ENCODE data around the gene SUSD4. TPM values are rescaled to one million over a fixed set of nuclear protein-coding genes. Genes with fewer than 3 reads are reported as not detected.

The SUSD4 gene
- total RNA-seq, 1 experiment from 2014 or later: 3.5 TPM

DNA sequence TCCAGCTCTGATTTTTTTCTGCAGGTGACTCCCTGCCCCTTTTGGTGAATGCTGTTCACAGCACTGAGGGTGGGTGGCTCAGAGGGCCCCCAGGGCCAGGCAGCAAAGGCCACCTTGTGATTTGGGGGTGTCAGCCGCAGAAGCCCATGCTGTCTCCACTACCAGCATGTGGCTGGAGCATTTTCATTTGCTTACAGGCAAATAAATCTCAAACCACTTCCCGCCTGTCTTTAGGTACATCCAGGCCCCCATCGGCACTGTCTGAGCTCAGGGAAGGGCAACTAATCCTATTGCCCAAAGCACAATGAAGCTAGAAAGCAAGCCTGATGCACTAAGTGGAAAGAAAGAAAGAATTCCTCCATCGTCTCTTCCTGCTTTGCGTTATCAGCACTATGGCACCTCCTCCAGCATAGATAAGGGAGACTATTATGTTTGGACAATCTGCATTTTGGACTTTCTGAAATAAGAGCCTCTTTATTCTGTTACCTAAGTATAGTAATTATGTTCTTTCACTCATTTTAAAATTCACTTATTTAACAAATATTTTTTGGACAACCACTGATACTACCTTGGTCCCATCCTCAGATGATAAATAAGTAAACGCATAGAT is 120.4 kb downstream of the SUSD4 start:
- no peak overlapping the region for H4K8ac ChIP-seq (replicated peaks; ENCODE audit: insufficient read length, low read depth, low read length)
- H2AK5ac ChIP-seq (ENCODE audit: insufficient read length, low read length): no peak overlapping the region
- Mint-ChIP-seq H3K27me3 (ENCODE audit: low read depth) (peaks cover 13% of the 10 kb centered on the region), H3K36me3 (ENCODE audit: insufficient read depth in 1 of 3, low read depth in 3 of 3) (no peaks in the 10 kb centered on the region), H3K9me3 (no peaks in the 10 kb centered on the region; a peak in 1 of 5 replicates), H3K4me1 (no peaks in the 10 kb centered on the region), H3K27ac (no peak overlapping the region), H3K4me3 (no peak overlapping the region)
- TF ChIP-seq, protein P1, sequence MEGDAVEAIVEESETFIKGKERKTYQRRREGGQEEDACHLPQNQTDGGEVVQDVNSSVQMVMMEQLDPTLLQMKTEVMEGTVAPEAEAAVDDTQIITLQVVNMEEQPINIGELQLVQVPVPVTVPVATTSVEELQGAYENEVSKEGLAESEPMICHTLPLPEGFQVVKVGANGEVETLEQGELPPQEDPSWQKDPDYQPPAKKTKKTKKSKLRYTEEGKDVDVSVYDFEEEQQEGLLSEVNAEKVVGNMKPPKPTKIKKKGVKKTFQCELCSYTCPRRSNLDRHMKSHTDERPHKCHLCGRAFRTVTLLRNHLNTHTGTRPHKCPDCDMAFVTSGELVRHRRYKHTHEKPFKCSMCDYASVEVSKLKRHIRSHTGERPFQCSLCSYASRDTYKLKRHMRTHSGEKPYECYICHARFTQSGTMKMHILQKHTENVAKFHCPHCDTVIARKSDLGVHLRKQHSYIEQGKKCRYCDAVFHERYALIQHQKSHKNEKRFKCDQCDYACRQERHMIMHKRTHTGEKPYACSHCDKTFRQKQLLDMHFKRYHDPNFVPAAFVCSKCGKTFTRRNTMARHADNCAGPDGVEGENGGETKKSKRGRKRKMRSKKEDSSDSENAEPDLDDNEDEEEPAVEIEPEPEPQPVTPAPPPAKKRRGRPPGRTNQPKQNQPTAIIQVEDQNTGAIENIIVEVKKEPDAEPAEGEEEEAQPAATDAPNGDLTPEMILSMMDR (conservative IDR thresholded peaks at IDR 0.05): no peak
- H3T11ph ChIP-seq (ENCODE audit: low read length): no peak overlapping the region
- H3K27ac ChIP-seq (ENCODE audit: insufficient read length, low read depth, low read length): no peak overlapping the region
- H2BK12ac ChIP-seq (ENCODE audit: insufficient read length, low read depth, low read length): no peak overlapping the region
- H2AFZ ChIP-seq (ENCODE audit: low read length): no peak overlapping the region
- DNase-seq: peak; percentile 8
- H3K4me2 ChIP-seq (ENCODE audit: insufficient read depth, insufficient read length, low read length): no peak overlapping the region
- no peaks in the 10 kb centered on the region for H3K4me1 ChIP-seq (ENCODE audit: insufficient read depth, low read length)
- no peak overlapping the region for H3K23ac ChIP-seq (ENCODE audit: insufficient read length, low read depth, low read length)
- H4K20me1 ChIP-seq (ENCODE audit: control insufficient read depth, insufficient read depth, insufficient read length): peaks cover 3% of the 10 kb centered on the region
- no peak overlapping the region for H3K9ac ChIP-seq (ENCODE audit: extremely low read depth, insufficient read length, low read length)
- H3K56ac ChIP-seq (ENCODE audit: insufficient read length, low read depth, low read length): no peak overlapping the region
- no peak overlapping the region for H2BK15ac ChIP-seq (ENCODE audit: low read depth, low read length)
- no peaks in the 10 kb centered on the region for H3K27me3 ChIP-seq (ENCODE audit: insufficient read depth, low read length)
- no peak overlapping the region for H3K4ac ChIP-seq (ENCODE audit: low read depth, low read length)
- no peaks in the 10 kb centered on the region for H3K79me2 ChIP-seq (ENCODE audit: insufficient read depth, low read length)
- no peaks in the 10 kb centered on the region for H3K79me1 ChIP-seq (ENCODE audit: insufficient read depth, low read depth, low read length, poor library complexity, severe bottlenecking)
- no peak overlapping the region for H2BK120ac ChIP-seq (ENCODE audit: low read depth, low read length, poor library complexity, severe bottlenecking)
- H3K14ac ChIP-seq (ENCODE audit: insufficient read depth, low read length): no peak overlapping the region; the same call in 1 of the 2 replicates
- WGBS (ENCODE audit: extremely low coverage, insufficient read length, low lambda C conversion rate): no CpG with 5 or more reads among the region's 6 CpGs
- no peak overlapping the region for H2BK5ac ChIP-seq (ENCODE audit: insufficient read length, low read length)
- H4K91ac ChIP-seq (ENCODE audit: insufficient read length, low read depth, low read length): no peak overlapping the region
- no peaks in the 10 kb centered on the region for H3K23me2 ChIP-seq (ENCODE audit: insufficient read length, low read depth, low read length, poor library complexity, severe bottlenecking)
- H4K5ac ChIP-seq (ENCODE audit: insufficient read length, low read depth, low read length): no peak overlapping the region
- no peaks in the 10 kb centered on the region for H3K9me3 ChIP-seq (ENCODE audit: control insufficient read depth, low read depth, low read length)
- H3K18ac ChIP-seq (ENCODE audit: insufficient read length, low read depth, low read length): no peak overlapping the region
- no peak overlapping the region for H2BK20ac ChIP-seq (ENCODE audit: low read depth, low read length, poor library complexity, severe bottlenecking)
